CD14-positive monocyte (primary cell): ENCODE measurements around the gene TP73. TPM values are rescaled to one million over a fixed set of nuclear protein-coding genes. Genes with fewer than 3 reads are reported as not detected.

Experiments
- DNase-seq, 3 donors: peaks; one replicate each; pipeline ENCODE4 v3.0.0-alpha.2; 2011 to 2022
- H2AFZ ChIP-seq: 2 replicates; pipeline ENCODE4 v1.6.0; 2012; ENCODE audit warnings: mild to moderate bottlenecking, low read depth, low read length, inconsistent platforms; ENCODE audit not compliant: insufficient read depth, poor library complexity, severe bottlenecking
- H3K27ac ChIP-seq, 2 donors: 1 replicate in 1 of 2; 2 replicates in 1 of 2; pipeline ENCODE4 v1.5.1; 2012 to 2013; ENCODE audit warnings: low read length in 2 of 2, control low read depth in 1 of 2, inconsistent platforms in 1 of 2, low read depth in 1 of 2, mild to moderate bottlenecking in 1 of 2
- H3K27me3 ChIP-seq, 2 donors: one replicate each; pipeline versions ENCODE4 v1.6.0 to v1.6.1; 2011 to 2013; ENCODE audit warnings: low read length in 2 of 2; ENCODE audit not compliant: control insufficient read depth in 2 of 2, insufficient read depth in 2 of 2
- H3K36me3 ChIP-seq, 2 donors: replicated peaks in 1 of 2; 1 replicate in 1 of 2; 2 replicates in 1 of 2; pipeline versions ENCODE4 v1.5.1 to v1.6.1; 2012 to 2013; ENCODE audit warnings: low read length in 2 of 2, control low read depth in 1 of 2, inconsistent platforms in 1 of 2, mild to moderate bottlenecking in 1 of 2; ENCODE audit not compliant: insufficient read depth in 2 of 2, control insufficient read depth in 1 of 2
- H3K4me1 ChIP-seq, 2 donors: 1 replicate in 1 of 2; 2 replicates in 1 of 2; pipeline versions ENCODE4 v1.5.1 to v1.6.1; 2012 to 2013; ENCODE audit warnings: low read length in 2 of 2, control low read depth in 1 of 2, inconsistent platforms in 1 of 2, mild to moderate bottlenecking in 1 of 2, moderate library complexity in 1 of 2; ENCODE audit not compliant: insufficient read depth in 2 of 2, control insufficient read depth in 1 of 2
- H3K4me2 ChIP-seq: replicated peaks from 2 replicates; pipeline ENCODE3; 2012; ENCODE audit warnings: low read length, moderate library complexity, mild to moderate bottlenecking; ENCODE audit not compliant: poor library complexity, severe bottlenecking; ENCODE audit errors: extremely low read depth
- H3K4me3 ChIP-seq, 3 experiments: fragments of 200-600 bp in 1 of 3; sonication (generic) in 1 of 3; replicated peaks in 1 of 3; 1 replicate in 2 of 3; 2 replicates in 1 of 3; pipeline ENCODE4 v1.5.1; 2011 to 2013; ENCODE audit warnings: low read length in 3 of 3, mild to moderate bottlenecking in 3 of 3, control low read depth in 2 of 3, low read depth in 2 of 3, inconsistent platforms in 1 of 3, moderate library complexity in 1 of 3
- H3K79me2 ChIP-seq: 2 replicates; pipeline ENCODE4 v1.6.0; 2012; ENCODE audit warnings: mild to moderate bottlenecking, control low read depth, inconsistent platforms, low read length, moderate library complexity; ENCODE audit not compliant: insufficient read depth
- H3K9ac ChIP-seq: 2 replicates; pipeline ENCODE4 v1.6.0; 2017; ENCODE audit warnings: low read length, mild to moderate bottlenecking; ENCODE audit not compliant: insufficient read depth, poor library complexity, severe bottlenecking
- H3K9me3 ChIP-seq, 2 donors: replicated peaks in 1 of 2; 1 replicate in 1 of 2; 2 replicates in 1 of 2; pipeline versions ENCODE4 v1.5.1 to v1.6.1; 2012 to 2013; ENCODE audit warnings: low read length in 2 of 2, control low read depth in 1 of 2; ENCODE audit not compliant: control insufficient read depth in 1 of 2, insufficient read depth in 1 of 2
- H4K20me1 ChIP-seq: 2 replicates; pipeline ENCODE4 v1.6.0; 2012; ENCODE audit warnings: mild to moderate bottlenecking, low read length, control low read depth, moderate library complexity; ENCODE audit not compliant: insufficient read depth
- H3K27ac Mint-ChIP-seq, 7 donors: one replicate each; pipeline ENCODE4 v1.8.0; 2020; ENCODE audit warnings: mild to moderate bottlenecking in 7 of 7, mixed read lengths in 7 of 7, moderate library complexity in 6 of 7, inconsistent platforms in 2 of 7
- H3K27me3 Mint-ChIP-seq, 3 donors: one replicate each; pipeline ENCODE4 v1.8.0; 2021 to 2022; ENCODE audit warnings: low read depth in 3 of 3, mild to moderate bottlenecking in 3 of 3, mixed read lengths in 3 of 3, moderate library complexity in 3 of 3, inconsistent platforms in 1 of 3
- H3K36me3 Mint-ChIP-seq, 2 donors: one replicate each; pipeline ENCODE4 v1.8.0; 2020; ENCODE audit warnings: mixed read lengths in 2 of 2, inconsistent platforms in 1 of 2, mild to moderate bottlenecking in 1 of 2
- H3K4me1 Mint-ChIP-seq: one replicate; pipeline ENCODE4 v1.8.0; 2020; ENCODE audit warnings: mild to moderate bottlenecking, mixed read lengths
- H3K4me3 Mint-ChIP-seq, 2 donors: one replicate each; pipeline ENCODE4 v1.8.0; 2020; ENCODE audit warnings: mild to moderate bottlenecking in 2 of 2, mixed read lengths in 2 of 2, moderate library complexity in 1 of 2
- H3K9me3 Mint-ChIP-seq, 7 donors: one replicate each; pipeline ENCODE4 v1.8.0; 2020 to 2022; ENCODE audit warnings: mixed read lengths in 7 of 7, mild to moderate bottlenecking in 6 of 7, moderate library complexity in 6 of 7, inconsistent platforms in 2 of 7
- CTCF ChIP-seq: fragments of 200-600 bp; IDR thresholded peaks from one replicate; pipeline ENCODE4 v1.8.0; 2022; ENCODE audit warnings: antibody characterized with exemption, mild to moderate bottlenecking
- WGBS: methylation state at CpG from one replicate; pipeline ENCODE4 v1.1.5; 2013; ENCODE audit warnings: missing lambda C conversion rate; ENCODE audit not compliant: insufficient coverage; 5-methylcytosine and 5-hydroxymethylcytosine counted together
- intact Hi-C, 2 donors: fragments of 100-400 bp; cut with micrococcal nuclease; formaldehyde crosslinking; loops; one replicate each; pipeline versions ENCODE4 v1.15.0 to v1.15.1; 2023
- polyA plus RNA-seq, 3 donors: library from polyadenylated mRNA; depleted of rRNA in 1 of 3; unstranded in 2 of 3; stranded (reverse) in 1 of 3; fragments of 300-500 nt in 2 of 3; fragments of >200 nt in 1 of 3; fragmentation: Illumina TruSeq in 2 of 3; gene quantifications; 1 replicate in 2 of 3; 2 replicates in 1 of 3; pipeline ENCODE4 v1.2.3, GENCODE V29; 2012 to 2021

The TP73 gene
- polyA plus RNA-seq, 3 donors = 0.21 to 0.42 TPM; not detected in 1

- H3K27ac Mint-ChIP-seq = no peak overlapping the region
- peaks cover 0 to 4% of the 10 kb centered on the region in 2 donors for H3K9me3 ChIP-seq
- no peak overlapping the region for H2AFZ ChIP-seq
- H3K4me1 Mint-ChIP-seq = peaks cover 23% of the 10 kb centered on the region
- intact Hi-C loops = no loop called here
- TF ChIP-seq CTCF = no peak
- peaks cover 0 to 14% (median 5%) of the 10 kb centered on the region in 7 donors for H3K9me3 Mint-ChIP-seq
- H4K20me1 ChIP-seq = peaks cover 18% of the 10 kb centered on the region
- no peak overlapping the region for H3K27ac ChIP-seq
- peaks cover 49 to 54% of the 10 kb centered on the region in 2 donors for H3K36me3 Mint-ChIP-seq
- H3K4me3 Mint-ChIP-seq = no peak overlapping the region
- no peak overlapping the region for H3K9ac ChIP-seq
- no peak overlapping the region for H3K4me3 ChIP-seq
- H3K27me3 ChIP-seq = peaks cover 15 to 16% of the 10 kb centered on the region in 2 donors
- peaks cover 28 to 31% of the 10 kb centered on the region in 2 donors for H3K4me1 ChIP-seq
- DNase-seq = no peak
- 96% methylated on average over 14 of the region's 20 CpGs for WGBS
- peaks cover 29 to 60% of the 10 kb centered on the region in 2 donors for H3K36me3 ChIP-seq
- peaks cover 9% of the 10 kb centered on the region for H3K79me2 ChIP-seq
- H3K4me2 ChIP-seq = no peak overlapping the region
- H3K27me3 Mint-ChIP-seq = peaks cover 14 to 16% (median 15%) of the 10 kb centered on the region in 3 donors
Observed at GRCh38 chr1:3646596-3646995, 5.7 kb upstream of the TP73 start.

GRCh38 chr1:3649342-3650247 lies 2.7 kb upstream of the TP73 start, which contains the start of gene WRAP73:
WRAP73 (minus strand) TSS chr1:3650103; CDS start chr1:3649999, 104 bp downstream.
- peak within 1 kb of the TSS in 1 of 2 donors; percentile 66 for H3K27ac ChIP-seq
- Mint-ChIP-seq H3K9me3 (peaks cover 0 to 12% (median 5%) of the 10 kb centered on the region in 7 donors), H3K4me3 (peak within 1 kb of the TSS; percentile 82 to 90), H3K27me3 (peaks cover 35 to 44% (median 39%) of the 10 kb centered on the region in 3 donors), H3K4me1 (peaks cover 26% of the 10 kb centered on the region), H3K27ac (peak within 1 kb of the TSS in 2 of 7 donors; percentile 87 to 89), H3K36me3 (peaks cover 32 to 34% of the 10 kb centered on the region in 2 donors)
- peaks cover 8% of the 10 kb centered on the region for H4K20me1 ChIP-seq
- H3K9ac ChIP-seq = peak within 1 kb of the TSS; percentile 81
- TF ChIP-seq CTCF = peak; percentile 16
- peaks cover 36 to 48% of the 10 kb centered on the region in 2 donors for H3K4me1 ChIP-seq
- H3K9me3 ChIP-seq = peaks cover 0 to 9% of the 10 kb centered on the region in 2 donors
- peaks cover 9% of the 10 kb centered on the region for H3K79me2 ChIP-seq
- H3K36me3 ChIP-seq = peaks cover 26 to 37% of the 10 kb centered on the region in 2 donors
- H3K27me3 ChIP-seq = peaks cover 34 to 41% of the 10 kb centered on the region in 2 donors
- peak within 1 kb of the TSS; percentile 87 for H2AFZ ChIP-seq
- peak within 1 kb of the TSS; percentile 87 for H3K4me2 ChIP-seq
- peak within 1 kb of the TSS; percentile 71 to 91 (median 75) for H3K4me3 ChIP-seq
- intact Hi-C loops = loop anchor here in 1 of 2 donors (1.0 to 10.0 kb wide), 2 partner anchors 25 to 245 kb away; no protein-coding TSS in a partner anchor
- 4% methylated on average over 53 of the region's 60 CpGs for WGBS
- peak; percentile 86 to 93 (median 87) for DNase-seq
